GM18519 (cell line): ENCODE results near the gene ASB4.
A peak's percentile ranks its signal among the peaks of the same experiment; 100 is the strongest.
"Not testable (repeated sequence)": the region's sequence is repeated elsewhere in the genome, so short reads cannot be mapped to it uniquely, and the experiment has no call there.

Source experiments
- ATAC-seq: cut with Tn5 transposase; IDR thresholded peaks from one replicate; pipeline ENCODE4 v1.9.1; 2021; ENCODE audit warnings: mild to moderate bottlenecking, moderate library complexity; ENCODE audit not compliant: unreplicated experiment, low FRiP score

ASB4 gene, protein sequence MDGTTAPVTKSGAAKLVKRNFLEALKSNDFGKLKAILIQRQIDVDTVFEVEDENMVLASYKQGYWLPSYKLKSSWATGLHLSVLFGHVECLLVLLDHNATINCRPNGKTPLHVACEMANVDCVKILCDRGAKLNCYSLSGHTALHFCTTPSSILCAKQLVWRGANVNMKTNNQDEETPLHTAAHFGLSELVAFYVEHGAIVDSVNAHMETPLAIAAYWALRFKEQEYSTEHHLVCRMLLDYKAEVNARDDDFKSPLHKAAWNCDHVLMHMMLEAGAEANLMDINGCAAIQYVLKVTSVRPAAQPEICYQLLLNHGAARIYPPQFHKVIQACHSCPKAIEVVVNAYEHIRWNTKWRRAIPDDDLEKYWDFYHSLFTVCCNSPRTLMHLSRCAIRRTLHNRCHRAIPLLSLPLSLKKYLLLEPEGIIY

DNA sequence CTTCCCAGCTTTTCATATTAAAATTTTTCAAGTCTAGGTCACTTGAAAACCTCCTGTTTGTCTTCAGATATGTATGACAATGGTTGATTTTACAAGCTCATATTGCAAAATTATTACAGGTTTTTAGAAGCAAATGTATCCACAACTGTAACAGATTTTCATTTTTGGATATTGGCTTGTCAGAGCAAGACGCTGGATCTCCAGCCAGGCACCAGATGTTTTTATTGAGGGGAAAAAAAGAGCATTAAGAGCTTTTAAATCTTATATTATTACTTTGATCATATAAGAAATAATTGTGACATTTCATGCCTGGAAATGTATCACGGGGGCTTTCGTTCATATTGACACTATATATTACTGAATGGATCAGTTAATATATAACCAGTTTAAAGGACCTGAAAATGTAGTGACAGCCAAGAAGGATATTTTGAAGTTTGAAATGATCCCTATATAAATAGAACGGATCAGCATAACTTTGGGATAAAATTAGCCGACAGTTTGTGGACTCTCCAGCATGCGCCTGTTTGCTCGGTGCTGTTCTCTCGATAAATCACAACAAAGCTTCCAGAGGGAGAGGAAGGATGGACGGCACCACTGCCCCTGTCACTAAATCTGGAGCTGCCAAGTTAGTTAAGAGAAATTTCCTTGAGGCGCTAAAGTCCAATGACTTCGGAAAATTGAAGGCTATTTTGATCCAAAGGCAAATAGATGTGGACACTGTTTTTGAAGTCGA, at the start of gene ASB4:
Gene ASB4, plus strand, starts transcription at position 553 of the 733 bp plus-strand sequence. Its CDS starts 29 bp downstream, at position 582.
- no peak for ATAC-seq

DNA sequence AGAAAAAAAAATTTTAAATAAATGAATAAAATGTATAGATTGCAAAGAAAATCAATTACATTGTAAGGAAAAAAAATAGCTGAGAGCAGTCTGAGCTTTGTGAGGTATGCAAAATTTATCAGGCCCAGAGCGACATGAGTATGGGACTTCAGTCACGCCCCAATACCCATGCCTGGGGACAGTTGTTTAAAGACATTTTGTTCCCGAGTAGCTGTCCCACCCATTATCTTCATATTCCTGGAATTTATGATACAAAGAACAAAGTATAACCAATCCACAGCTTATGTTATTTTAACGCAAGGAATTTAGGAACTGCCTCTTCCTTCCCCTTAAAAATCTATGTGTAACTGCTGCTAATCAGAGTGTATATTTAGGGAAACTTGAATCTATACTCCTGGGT, 49.3 kb upstream of the ASB4 start:
- ATAC-seq = no peak

DNA sequence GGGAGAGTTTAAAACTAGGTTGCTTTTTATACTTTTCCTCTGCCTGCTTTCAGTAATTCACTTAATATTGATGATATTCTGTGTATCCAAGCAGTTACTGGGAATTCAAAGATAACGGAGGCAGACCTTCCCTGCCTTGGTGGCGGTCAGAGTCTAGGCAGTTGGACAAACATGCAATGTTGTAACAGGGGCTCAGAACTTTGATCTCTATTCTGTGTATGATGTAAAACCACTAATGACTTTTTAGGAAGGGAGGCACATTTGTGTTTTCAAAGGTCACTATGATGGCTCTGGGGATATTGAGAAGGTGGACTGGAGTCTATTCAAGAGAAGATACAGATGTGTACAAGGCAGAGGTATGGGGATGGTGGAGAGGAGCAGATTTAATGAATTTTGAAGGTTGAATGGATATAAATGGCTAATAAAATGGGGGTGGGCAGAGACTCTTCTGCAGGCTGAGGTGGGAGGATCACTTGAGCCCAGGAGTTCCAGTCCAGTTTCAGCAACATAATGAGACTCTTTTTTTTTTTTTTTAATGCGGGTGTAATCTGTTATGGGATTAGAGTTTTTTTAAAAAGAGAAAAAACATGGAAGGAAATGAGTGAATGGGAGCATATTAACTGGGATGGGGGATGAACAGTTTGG, 45.2 kb upstream of the ASB4 start:
- ATAC-seq = no peak

DNA sequence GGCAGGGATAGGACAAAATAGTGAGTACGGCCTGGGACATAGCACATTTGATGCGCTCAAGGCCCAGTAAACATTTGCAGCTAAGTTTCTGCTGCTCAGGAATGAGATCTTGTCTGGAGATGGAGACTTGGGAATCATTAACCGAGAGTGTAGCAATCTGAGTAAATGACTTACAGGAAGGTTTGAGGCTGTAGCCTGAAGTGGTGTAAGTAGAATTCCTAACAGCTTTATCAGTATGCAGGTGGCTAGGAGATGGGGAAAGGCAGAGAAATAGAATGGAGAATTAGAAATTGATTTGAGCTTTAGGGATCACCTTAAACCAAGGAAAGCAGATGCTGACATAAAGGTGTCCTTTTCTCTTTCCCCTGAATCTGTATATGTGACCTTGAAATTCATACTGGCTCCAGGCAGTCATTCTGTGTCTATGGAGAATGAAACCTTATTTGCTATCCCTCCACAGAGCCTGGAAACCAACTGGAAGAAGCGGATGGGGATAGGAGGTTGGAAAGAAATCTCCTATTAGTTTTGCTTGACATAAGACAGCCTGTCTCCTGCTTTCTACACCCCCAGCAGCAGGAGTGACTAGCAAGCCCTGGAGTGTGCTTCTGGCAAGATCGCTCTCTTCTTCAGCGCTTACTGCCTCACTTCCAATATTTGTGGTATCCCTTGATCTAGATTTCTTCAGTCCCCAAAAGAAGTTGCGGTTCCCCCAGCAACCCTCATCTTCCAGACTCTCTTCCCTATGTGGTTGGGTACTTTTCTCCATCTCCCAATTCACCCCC, 44.5 kb upstream of the ASB4 start:
- no peak for ATAC-seq

DNA sequence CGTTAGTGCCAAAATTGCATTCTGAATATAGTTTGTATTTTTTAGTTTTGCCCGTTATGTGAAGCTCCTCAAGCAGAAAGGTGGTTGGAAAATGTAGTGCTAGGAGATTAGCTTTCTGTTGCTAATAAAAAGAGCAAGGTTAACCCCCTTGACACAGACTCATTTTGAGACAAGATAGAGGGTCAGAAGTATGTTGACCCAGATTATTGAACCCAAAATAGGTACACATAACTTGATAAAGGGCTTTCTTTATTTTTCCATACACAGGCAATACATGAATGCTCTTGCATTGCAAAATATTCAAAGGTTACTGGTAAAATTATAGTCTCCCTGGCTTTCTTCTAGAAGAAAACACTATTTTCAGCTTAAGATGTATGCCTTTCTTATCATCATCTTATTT, 40.9 kb upstream of the ASB4 start:
- ATAC-seq = no peak

DNA sequence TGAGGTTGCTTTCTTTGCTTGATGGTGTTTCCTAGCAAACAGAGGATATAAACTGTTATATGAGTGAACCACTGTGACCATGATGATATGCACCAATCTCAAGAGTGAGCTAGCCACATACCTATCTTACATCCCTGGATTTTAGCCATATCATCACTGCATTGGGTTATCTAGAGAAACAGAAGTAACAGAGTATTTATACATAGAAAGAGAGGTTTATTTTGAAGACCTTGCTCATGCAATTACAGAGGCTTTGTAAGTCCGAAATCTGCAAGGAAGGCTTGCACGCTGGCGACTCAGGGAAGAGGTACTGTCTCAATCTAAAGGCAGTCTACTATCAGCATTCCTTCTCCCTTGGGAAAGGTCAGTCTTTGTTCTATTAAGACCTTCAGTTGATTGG, 39.1 kb upstream of the ASB4 start:
- ATAC-seq = no peak

DNA sequence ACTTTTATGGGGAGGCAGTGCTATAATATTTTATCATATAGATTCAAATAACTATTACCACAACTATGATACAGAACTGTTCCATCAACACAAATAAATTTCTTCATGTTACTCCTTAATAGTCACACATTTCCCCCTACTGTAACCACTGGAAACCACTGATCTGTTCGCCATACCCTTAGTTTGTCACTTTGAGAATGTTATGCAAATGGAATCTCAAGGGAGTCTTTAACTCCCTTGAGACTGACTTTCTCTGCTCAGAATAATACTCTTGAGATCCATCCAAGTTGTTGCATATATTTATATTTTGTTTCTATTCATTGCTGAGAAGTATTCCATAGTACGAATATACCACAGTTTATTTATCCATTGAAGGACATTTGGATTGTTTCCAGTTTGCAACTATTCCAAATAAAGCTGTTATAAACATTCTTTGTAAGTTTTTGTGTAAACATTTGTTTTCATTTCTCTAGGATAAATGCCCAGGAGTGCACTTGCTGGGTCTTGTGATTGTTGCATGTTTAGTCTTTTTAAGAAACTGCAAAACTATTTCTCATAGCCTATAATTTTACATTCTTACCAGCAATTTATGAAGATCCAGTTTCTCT, 31.2 kb upstream of the ASB4 start:
- ATAC-seq = peak; percentile 46

DNA sequence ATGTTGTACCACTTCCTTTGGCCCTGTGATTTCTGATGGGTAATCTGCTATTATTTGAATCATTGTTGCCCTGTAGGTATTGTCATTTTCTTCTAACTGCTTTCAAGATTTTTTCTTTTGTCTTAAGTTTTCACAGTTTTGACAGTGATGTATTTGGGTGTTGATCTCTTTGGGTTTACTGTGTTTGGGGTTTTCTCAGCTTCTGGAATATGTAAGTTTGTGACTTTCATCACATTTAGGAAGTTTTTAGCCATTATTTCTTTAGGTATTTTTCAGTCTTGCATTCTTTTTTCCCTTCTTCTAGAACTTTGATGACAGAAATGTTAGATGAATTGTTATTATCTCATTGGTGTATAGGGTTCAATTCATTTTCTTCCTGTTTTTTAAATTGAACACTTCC, 27.8 kb upstream of the ASB4 start:
- no peak for ATAC-seq

DNA sequence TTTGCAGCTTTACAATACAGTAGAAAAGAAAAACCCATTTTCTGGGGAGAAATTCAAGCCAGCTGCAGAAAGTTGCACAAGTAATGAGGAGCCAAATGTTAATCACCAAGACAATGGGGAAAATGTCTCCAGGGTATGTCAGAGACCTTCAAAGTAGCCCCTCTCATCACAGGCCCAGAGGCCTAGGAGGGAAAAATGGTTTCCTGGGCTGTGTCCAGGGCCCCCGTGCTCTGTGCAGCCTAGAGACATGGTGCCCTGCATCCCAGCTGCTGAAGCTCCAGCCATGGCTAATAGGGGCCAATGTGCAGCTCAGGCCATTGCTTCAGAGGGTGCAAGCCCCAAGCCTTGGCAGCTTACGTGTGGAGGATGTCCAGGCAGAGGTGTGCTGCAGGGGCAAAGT, 25.1 kb upstream of the ASB4 start:
- ATAC-seq = not testable (repeated sequence)

DNA sequence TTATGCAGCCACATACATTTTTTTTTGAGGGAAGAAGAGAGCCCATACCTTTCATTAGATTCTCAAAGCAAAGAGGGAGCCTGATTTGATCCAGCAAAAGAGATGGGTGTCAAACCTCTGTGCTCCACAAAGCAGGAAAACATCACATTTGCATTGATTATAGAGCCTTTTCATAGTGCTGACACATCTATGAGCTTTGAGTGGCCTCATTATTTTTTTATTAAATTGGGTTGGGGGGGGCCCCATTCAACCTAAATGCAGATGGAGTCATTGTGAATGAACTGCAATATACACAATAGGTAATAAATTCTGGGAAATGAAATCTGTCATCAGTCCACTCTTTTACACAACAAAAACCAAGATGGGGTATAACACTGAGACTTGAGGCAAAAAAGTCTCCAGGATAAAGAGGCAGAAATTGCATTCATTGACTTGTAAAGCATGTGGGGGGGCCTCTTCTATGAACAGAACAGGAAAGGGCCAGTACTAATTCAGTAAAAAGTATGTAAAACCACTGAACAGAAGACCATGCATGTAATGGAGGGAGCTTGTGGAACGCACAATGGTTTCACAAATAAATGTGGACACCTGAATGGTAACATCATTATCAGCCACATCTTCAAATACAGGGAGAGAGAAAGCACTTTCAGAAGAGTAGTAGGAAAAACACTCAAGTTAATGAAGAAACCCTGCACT, 17.7 kb upstream of the ASB4 start:
- ATAC-seq = no peak

DNA sequence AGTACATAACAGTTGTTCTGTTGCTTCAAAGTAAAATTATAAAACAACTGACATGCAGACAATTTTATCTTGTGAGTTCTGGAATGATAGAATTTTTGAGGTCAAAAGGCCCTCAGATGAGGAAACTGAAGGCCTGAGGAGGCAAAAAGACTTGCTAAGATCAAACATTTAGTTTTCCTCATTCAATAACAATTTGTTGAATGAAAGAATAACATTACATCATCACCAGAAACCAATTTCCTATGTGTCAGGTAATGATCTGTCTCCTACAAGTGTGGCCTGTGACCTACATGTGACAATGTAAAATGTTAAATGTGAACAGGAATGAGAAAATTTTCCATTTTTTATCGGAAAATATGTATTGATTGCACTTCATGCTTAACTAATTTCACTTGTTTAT, 16.6 kb upstream of the ASB4 start:
- ATAC-seq = no peak

DNA sequence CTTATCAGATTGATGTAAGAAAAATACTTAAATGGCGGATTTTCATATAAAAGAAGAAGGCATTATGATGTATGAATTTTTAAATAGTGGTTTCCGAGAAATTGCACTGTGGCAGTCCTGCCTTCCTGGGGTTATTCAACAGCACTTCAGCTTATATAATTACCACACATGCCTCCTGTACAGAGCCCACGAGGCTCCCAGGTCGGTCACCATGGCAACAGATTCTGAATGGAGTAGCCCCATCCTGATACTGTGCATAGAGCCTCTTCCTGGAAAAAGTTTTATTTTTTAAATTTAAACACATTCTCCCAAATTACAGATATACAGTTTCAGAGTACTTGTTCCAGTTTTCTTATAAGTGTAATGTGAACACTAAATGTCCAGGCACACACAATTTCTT, 15.9 kb upstream of the ASB4 start:
- ATAC-seq = no peak

DNA sequence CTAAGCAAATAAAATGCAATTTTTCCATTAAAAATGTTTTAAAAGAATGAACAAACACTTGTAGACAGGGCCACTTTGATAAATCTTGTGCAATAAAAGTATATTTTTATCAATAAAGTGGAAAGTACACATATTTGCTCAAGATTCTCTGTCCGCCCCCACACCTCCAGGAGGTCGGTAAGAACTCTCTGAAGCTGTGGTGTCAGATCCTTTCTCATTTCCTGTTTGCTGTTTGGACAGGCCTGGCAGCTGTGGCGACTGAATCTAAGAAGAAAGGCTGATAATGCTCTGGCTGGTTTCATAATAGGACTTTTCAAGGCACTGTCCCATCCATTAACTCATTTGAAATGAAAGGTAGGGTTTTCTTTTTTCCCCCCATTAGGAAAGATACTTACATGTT, 15.3 kb upstream of the ASB4 start:
- peak; percentile 97 for ATAC-seq

DNA sequence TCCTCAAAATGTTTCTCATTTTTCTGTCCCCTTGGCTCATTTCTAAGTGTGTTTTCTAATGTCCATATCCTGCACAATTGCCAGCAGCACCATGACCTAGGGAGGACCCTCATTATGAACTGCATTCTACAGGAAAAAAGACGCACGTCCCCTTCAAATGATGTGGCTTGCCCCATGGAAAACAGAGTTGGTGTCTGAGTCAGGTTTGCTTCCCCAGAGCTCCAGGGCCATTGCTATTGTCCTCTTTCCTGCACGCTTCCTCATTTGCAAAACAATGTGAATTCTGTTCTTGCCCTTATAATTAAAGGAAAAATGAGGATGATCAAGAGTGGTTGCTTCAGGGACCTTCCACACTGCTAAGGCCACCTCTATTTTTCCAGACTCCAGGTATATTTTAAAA, 14.7 kb upstream of the ASB4 start:
- ATAC-seq = no peak

DNA sequence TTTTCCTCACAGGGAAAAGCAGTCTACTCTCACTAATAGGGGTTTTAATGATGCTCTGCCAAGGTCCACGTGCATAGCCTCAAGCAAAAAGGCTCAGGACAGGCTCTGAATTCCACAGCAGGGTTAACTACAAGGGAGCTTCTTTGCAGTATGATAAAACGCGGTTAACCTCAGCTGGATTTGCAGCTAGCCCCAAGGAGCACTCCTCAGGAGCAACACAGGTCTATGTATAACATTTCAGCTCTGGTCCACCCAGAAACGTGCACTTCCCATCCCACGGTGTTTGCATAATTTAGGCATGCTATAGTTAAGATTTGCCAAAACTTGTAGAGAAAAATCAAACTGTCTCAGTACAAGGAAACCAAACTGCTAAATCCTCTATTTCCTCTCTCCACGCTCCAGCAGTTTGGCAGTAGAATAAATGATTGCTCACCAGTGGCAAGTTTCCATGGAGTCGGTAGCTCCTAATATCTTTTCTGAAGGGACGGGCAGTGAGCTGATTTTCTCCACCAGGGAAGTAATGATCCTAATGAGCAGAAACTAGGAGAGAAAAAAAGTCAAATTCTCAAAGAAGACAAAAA, 13.1 kb upstream of the ASB4 start:
- ATAC-seq = no peak

DNA sequence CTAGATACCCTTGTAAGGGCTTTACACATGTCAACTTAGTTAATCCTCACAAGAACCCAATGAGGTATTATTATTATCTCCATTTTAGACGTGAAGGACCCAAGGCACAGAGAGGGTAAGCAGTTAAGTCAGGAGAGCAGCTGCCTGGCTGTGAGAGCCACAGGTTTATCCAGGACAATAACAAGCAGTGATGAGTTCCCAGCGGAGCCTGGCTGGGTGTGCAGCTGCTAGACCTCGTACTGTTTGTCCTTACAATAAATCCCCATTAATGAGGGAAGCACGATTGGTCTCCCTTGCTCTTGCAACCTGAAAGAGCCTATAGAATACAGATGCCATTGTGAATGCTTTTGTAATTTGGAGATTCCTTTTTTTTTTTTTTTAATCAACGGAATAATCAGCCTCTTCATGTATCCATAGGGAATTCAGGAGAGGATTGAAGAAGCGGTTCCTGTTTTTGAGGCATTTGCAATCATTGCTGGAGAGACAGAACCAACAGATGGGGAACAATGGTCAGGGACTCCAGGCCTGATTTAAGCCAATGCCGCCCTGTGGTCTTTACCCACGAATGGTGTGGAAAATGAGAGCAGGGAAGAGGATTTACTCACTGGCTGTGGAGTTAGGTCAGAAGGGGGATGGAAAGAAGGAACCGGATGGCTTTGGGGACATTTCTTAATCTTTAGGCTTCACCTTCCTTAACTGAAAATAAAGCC, 12.3 kb upstream of the ASB4 start:
- no peak for ATAC-seq

DNA sequence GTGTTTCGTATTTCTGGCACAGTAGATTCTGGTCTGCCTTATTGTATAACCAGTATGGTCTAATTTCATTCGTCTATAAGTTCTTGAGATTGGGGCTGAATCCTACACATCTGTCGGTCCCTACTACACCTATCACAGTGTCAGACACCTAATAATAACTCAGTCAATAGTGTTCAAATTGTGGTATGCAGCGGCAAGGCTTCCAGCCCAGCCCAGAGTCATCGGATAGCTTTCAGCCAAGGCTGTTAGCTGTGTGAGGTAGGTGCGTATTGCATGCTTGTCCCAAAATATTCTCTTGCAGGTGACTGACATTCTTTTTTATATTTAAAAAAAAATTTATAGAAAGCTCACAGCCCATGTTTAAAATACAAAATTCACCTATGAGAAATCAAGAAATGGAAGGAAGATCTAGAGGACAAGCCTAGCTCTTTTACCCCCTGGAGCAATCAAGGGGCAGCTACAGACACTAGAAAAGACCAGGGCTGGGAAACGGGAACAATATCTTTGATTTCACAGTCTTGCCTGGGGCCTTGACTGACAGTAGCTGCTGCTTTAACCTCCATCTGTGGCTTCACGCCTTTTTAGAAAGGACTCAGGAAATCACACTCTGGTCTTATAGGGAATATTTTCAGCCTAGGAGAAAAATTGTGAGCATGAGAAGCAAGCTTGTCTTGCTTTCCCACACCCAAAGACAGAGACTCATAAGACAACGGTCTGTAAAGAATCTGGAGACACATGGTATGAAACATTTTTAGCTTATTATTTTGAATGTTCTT, 9.5 kb upstream of the ASB4 start:
- ATAC-seq = no peak
